HL-60 (cell line): Measurements from ENCODE around the gene PRSS22.

Experiments used
- GABPA ChIP-seq: IDR thresholded peaks from 2 replicates; pipeline ENCODE4 v1.6.1; 2012; ENCODE audit warnings: low read depth
- POLR2AphosphoS5 ChIP-seq: IDR thresholded peaks from 2 replicates; pipeline ENCODE4 v1.6.1; 2012; ENCODE audit warnings: low read depth
- SPI1 ChIP-seq: IDR thresholded peaks from 2 replicates; pipeline ENCODE4 v1.6.1; 2012; ENCODE audit warnings: low read depth, mild to moderate bottlenecking, borderline replicate concordance
- TF ChIP-seq, protein P1 (sequence below): IDR thresholded peaks from one replicate; pipeline ENCODE4 v1.5.1; 2011; ENCODE audit warnings: low read length, control low read depth, inconsistent platforms; ENCODE audit not compliant: insufficient read depth

DNA sequence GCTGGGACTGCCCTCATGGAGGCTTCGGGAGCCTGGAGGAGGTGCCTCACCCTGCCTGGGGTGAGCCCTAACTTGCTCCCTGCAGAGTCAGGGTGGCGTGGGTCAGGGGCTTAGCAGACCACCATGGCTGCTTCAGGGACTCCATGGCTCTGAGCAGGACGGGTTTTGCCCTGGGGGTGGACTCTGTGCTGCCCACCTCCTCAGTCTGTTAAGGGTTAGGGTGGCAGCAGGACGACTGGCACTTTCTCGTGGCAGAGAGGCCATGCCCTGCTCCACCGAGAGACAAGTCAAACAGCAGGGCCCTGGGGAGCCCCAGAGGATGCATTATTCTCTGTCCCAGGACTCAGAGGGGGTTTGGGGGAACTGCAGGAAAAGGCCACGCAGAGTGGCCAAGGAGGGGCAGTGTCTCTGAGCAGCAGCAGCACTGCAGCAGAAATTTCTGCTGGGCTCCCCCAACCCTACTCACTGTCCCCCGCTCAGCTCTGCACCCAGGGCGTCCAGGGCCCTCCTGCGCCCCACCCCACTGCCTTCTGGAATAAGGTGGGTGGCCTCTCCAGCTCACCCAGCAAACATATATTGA lies 1.8 kb upstream of the PRSS22 start:
- TF ChIP-seq, protein P1, sequence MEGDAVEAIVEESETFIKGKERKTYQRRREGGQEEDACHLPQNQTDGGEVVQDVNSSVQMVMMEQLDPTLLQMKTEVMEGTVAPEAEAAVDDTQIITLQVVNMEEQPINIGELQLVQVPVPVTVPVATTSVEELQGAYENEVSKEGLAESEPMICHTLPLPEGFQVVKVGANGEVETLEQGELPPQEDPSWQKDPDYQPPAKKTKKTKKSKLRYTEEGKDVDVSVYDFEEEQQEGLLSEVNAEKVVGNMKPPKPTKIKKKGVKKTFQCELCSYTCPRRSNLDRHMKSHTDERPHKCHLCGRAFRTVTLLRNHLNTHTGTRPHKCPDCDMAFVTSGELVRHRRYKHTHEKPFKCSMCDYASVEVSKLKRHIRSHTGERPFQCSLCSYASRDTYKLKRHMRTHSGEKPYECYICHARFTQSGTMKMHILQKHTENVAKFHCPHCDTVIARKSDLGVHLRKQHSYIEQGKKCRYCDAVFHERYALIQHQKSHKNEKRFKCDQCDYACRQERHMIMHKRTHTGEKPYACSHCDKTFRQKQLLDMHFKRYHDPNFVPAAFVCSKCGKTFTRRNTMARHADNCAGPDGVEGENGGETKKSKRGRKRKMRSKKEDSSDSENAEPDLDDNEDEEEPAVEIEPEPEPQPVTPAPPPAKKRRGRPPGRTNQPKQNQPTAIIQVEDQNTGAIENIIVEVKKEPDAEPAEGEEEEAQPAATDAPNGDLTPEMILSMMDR: no peak
- TF ChIP-seq POLR2AphosphoS5 (no peak), GABPA (no peak), SPI1 (no peak)
